Superior temporal gyrus (tissue), 1 donor: ENCODE results near the gene SLC35F2.
"Not testable (repeated sequence)": the region's sequence is repeated elsewhere in the genome, so short reads cannot be mapped to it uniquely, and the experiment has no call there.

Experiments
- DNase-seq: peaks from one replicate; pipeline ENCODE4 v3.0.0-alpha.2; 2016; ENCODE audit errors: extremely low spot score

The SLC35F2 gene, protein sequence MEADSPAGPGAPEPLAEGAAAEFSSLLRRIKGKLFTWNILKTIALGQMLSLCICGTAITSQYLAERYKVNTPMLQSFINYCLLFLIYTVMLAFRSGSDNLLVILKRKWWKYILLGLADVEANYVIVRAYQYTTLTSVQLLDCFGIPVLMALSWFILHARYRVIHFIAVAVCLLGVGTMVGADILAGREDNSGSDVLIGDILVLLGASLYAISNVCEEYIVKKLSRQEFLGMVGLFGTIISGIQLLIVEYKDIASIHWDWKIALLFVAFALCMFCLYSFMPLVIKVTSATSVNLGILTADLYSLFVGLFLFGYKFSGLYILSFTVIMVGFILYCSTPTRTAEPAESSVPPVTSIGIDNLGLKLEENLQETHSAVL

DNA sequence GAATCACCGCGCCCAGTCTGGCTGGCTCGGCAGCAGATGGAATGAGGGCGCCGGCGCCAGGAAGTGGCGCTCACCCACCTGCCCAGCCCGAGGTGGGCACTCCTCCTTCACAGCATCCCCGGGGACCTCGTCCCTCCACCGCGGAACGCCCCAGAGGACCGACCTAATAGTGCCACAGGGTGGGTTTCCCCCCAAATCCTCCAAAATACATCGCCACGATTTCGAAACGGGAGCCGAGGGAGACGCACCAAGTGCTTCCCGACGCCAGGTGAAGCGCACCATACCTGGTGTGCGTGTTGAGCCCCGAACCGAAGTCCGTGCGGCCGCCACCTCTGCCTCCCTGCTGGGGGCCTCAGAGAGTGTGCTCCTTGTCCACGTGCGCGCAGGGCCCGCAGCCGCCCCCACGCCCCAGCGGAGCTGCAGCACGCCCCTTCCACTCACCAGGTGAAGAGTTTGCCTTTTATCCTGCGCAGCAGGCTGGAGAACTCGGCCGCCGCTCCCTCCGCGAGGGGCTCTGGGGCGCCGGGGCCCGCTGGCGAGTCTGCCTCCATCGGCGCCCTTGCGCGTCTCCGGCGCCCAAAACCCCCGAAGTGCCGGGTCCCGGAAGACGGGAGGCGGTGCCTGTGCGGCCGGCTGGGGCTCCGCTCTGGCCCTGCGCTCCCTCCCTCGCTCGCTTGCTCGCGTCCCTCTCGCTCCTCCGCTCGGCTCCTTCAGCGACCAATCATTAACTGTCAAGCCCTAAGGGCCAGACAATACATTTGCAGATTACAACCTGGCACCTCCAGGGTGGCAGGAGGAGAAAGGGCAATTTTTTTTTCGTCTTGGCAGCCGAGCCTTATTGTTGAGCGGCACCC lies at the start of gene SLC35F2:
TSS of gene SLC35F2 (minus strand) at position 571 of the 854 bp plus-strand sequence. CDS start at position 551, 20 bp downstream.
- no peak for DNase-seq

DNA sequence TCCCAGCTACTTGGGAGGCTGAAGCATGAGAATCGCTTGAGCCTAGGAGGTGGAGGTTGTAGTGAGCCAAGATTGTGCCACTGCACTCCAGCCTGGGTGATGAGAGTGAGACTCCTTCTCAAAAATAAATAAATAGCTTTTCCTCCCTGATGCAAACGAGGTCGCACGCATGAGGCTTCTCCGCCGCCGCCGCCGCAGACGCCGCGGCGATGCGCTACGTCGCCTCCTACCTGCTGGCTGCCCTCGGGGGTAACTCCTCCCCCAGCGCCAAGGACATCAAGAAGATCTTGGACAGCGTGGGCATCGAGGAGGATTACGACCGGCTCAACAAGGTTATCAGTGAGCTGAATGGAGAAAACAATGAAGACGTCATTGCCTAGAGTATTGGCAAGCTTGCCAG lies 49.6 kb upstream of the SLC35F2 start:
- DNase-seq, result no peak

DNA sequence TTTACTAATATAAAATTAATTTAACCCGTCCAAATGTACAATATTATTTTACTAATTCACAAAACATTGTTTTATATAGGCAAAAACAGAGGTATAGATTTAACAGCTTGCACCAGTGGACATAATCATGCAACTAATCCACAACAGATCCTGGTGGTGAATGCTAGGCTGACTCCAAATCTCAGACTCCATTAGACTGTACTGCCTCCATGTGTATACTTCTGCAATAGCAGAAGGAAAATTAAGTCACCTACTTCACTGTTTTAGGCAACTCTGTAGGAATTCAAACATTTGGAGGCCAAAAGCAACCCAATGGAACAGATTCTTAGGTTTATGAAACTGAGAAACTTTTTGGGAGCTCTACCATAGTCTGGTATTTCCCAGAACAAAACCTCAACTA lies 39.7 kb upstream of the SLC35F2 start:
- DNase-seq, result no peak

DNA sequence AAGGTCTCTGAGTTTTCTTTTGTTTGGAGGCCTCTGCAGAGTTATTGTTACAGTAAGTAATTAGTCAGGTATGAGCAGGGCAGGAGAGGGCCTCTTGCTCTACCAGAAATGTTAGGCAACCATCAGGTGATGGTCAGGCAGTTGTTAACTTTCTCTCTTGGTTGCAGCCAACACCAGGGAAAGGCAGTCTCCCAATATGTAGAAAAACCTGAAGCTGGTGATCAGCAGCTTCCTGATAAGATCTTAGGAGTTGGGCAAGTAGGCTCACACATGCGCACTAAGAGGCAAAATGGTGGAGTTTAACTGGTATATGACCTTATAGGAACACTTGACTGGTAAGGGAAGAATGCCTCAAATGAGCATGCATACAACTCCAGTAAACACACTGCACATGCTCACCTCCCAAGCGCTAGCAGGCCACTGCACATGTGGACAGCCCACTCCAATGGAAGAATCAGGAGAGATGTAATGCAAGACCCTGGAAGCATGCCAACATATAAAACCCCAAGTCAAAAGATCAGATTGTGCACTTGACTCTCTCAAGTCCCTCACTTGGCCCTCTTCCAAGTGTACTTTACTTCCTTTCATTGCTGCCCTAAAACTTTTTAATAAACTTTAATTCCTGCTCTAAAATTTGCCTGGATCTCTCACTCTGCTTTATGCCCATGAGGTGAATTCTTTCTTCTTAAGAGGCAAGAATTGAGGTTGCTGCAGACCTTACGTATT lies 23.7 kb upstream of the SLC35F2 start:
- no peak for DNase-seq

DNA sequence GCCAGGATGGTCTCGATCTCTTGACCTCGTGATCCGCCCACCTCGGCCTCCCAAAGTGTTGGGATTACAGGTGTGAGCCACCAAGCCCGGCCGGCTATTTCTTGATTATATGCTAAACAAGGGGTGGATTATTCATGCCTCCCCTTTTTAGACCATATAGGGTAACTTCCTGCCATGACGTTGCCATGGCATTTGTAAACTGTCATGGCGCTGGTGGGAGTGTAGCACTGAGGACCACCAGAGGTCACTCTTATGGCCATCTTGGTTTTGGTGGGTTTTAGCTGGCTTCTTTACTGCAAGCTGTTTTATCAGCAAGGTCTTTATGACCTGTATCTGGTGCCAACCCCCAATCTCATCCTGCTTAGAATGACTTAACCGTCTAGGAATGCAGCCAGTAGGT lies 22.9 kb upstream of the SLC35F2 start:
- not testable (repeated sequence) for DNase-seq

DNA sequence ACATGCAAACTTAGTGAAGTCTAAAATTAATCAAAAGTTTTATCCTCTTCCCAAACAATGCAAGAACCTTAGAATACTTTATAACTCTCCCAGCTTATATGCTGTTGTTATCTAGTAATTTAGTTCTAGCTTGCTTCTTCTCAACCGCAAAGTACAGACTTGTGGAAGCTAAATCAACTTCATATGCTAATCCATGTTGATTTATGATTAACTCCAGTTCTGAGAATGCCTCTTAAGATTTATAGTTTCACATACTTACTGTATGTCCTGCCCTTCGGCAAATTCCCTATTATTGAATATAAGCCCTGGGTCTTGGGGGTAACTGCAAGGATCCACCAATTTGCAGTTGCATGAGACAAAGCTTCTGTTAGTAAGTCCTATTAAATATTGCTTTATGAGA lies 17.6 kb upstream of the SLC35F2 start:
- DNase-seq, result no peak

DNA sequence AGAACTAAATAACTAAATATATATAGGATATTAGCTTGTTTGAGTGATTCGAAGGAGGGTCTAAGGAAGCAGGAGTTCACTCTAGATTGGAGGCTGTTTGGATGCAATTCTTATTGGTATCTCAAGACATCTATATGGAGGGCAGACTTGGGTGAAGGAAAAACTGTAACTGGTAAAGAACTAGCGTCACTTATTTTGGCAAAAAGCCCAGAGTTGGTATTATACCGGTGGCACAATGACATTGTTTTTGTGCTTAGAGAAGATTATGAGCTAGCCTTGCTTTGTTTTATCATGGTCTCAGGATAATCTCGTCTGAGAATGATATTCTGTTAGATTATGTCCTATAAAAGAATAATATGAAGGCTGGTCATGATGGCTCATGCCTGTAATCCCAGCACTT lies 6.0 kb upstream of the SLC35F2 start:
- DNase-seq, result no peak

DNA sequence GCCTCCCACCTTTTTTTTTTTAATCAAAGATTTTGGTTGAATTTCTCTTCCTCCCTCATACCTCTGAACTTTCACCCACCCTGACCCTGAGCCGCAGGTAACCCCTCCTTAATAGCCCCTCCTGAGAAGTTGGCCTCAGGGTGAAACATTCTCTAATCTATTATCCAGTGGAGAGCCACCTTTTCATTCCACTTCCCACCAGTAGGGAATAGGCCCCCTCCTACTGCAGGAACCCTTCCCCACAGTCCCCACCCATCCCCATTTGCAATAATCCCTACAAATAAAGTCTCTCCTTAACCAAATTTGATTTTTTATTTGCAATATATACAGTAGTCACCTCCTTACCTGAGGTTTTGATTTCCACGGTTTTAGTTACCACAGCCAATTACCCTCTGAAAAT lies 2.1 kb upstream of the SLC35F2 start:
- DNase-seq, result no peak

DNA sequence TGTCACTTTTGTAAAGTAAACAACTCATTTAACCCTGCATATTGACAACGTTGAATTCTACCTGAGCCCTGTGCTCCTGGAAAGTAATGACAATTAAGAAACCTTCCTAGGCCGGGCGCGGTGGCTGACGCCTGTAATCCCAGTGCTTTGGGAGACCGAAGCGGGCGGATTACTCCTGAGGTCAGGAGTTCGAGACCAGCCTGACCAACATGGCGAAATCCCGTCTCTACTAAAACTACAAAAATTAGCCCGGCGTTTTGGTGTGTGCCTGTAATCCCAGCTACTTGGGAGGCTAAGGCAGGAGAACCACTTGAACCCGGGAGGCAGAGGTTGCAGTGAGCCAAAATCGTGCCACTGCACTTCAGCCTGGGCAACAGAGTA lies 1.6 kb upstream of the SLC35F2 start:
- not testable (repeated sequence) for DNase-seq

DNA sequence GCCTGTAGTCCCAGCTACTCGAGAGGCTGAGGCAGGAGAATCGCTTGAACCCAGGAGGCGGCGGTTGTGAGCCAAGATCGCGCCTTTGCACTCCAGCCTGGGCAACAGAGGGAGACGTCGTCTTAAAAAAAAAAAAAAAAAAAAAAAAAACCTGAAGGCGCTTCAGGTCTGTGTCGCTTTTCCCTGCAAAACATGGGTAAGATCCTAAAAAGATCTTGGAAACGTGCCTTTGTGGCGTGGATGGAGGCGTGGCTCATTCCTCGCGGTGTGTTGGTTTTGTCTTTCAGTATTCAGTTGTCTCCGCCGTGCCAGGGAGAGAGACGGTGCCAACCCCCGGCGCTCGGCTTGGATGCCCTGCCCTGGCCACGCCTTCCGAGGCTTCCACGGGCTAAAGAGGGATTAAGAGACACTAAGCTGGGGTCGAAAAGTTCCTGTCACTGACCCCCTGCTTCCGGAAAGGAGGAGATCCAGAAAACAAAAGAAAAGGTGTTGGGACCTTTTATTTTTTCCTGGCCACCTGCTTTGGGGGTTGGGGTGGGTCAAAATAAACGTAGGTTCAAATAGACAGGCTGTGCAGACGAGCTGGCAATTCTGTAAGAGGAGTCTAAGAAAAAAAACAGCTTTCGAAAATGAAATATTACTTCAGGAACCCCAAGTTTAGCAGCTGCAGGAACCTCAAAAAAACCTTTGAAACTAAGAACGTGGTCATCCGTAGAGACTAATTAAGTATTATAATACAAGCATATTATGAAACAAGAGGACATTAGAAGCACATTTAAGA lies 1.1 kb upstream of the SLC35F2 start:
- no peak for DNase-seq

DNA sequence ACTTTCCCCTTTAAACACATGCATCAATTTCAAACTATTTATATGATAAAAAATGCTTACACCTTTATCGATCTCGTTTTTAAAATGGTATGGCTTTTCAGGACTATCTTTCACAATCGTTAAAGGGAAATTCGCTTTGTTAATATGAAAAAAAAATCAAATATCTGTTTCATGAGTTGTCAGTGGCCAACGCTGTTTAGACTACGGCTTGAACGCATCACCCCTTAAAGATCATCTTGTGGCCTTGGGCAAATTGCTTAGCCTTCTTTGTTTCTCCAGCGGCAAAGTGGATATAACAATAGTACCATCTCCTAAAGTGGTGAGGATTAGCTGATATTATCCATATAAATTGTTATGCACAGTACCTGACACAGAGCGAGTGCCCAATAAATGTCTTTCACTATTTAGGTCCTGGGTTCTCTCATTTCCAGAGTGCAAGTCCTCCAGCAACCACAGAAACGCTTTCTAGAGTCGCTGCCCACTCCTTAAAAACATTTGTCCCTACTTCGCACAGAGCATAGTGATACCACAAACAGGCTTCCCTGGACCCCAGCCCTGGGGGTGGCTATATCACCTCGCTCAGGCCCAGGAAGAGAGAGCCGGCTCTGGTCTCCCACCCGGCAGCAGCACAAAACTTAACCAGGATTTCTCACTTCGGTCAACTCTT lies 904 bp downstream of the SLC35F2 start:
- no peak for DNase-seq

DNA sequence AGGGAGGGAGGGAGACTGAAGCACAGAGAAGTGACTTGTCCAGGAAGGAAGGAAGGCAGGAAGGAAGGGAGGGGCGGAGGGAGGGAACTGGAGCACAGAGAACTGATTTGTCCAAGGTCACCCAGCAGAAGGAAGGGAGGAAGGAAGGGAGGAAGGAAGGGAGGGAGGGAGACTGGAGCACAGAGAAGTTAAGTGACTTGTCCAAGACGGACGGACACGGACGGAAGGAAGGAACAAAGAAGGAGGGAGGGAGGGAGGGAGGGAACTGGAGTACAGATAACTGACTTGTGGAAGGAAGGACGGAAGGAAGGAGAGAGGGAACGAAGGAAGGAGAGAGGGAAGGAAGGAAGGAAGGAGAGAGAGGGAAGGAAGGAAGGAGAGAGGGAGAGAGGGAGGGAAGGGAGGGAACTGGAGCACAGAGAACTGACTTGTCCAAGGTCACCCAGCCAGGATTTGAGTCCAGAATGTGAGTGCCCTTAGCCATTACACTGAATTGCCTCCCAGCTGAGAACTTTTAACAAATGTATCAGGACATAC lies 1.5 kb downstream of the SLC35F2 start:
- no peak for DNase-seq

DNA sequence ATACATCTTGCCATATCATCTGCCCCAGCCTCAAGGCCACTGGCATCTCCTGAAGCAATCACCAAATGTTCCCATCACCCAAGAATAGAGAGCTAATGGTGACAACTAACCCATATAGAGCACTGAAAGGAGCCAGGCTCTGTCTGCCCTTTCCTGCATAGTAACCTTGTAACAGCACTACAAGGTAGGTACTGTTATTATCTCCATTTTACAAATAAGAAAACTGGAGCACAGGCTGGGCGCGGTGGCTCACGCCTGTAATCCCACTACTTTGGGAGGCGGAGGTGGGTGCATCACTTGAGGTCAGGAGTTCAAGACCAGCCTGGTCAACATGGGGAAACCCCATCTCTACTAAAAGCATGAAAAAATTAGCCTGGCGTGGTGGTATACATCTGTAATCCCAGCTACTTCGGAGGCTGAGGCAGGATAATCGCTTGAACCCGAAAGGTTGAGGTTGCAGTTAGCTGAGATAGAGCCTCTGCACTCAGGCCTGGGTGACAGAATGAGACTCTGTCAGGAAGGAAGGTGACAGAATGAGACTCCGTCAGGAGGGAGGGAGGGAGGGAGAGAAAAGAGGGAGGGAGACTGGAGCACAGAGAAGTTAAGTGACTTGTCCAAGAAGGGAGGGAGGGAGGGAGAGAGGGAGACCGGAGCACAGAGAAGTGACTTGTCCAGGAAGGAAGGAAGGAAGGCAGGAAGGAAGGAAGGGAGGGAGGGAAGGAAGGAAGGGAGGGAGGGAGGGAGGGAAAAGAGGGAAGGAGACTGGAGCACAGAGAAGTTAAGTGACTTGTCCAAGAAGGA lies 2.2 kb downstream of the SLC35F2 start:
- DNase-seq, result no peak

DNA sequence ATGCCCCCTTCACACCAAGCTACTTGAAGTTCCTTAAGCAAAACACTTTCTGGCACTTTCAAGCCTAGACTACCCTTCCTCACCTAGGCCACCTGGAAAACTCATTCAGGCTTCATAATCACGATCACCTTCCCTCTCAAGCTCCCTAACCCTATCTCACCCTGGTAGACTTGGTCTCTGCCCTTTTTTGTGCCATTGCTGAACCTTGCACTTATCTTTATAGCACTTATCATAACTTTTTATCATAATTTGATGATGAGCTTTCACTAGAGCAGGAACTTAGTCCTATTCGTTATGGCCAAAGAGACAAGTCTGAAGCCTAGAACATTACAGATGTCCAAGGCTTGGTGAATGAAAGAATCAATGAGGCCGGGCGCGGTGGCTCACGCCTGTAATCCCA lies 5.5 kb downstream of the SLC35F2 start:
- DNase-seq, result no peak

DNA sequence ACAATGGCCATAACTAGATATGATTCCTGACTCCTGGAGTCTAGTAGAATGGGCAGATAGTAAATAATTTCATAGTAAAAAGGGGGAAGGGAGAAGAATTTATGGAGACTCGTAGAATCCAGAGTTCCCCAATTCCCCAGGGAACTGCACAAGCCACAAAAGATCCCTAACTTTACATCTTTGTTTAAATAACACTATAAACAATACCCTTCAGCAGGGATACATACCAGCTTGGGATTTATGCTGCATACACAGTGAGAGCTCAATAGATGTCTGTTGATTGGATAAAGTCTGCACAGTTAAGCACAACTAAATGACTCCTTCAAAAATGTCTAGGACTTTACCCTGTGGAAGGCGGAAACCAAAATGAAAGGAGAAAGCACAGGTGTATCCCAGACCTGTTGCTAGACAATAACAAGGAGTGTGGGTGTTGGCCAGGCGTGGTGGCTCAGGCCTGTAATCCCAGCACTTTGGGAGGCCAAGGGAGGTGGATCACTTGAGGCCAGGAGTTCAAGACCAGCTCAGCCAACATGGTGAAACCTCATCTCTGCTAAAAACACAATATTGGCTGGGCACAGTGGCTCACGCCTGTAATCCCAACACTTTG lies 6.8 kb downstream of the SLC35F2 start:
- DNase-seq, result no peak

DNA sequence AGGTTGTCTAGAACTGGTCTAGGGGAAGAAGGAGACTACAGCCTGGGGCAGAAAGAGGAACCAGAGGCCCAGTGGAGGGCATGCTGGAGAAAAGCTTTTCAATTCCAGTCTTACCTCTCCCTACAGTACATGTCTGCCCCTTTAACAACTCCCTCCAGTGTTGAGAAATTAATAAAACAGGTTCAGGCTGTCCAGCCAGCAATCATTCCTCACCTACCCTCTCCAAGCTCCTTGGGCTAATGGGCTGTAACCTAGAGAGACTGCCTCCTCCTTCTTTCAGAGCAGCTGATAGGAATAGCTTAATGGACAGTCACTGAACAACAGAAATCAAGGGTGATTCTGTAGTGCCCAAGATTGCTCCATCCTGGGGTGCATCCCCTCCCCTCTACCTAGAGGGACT lies 8.8 kb downstream of the SLC35F2 start:
- DNase-seq, result no peak

DNA sequence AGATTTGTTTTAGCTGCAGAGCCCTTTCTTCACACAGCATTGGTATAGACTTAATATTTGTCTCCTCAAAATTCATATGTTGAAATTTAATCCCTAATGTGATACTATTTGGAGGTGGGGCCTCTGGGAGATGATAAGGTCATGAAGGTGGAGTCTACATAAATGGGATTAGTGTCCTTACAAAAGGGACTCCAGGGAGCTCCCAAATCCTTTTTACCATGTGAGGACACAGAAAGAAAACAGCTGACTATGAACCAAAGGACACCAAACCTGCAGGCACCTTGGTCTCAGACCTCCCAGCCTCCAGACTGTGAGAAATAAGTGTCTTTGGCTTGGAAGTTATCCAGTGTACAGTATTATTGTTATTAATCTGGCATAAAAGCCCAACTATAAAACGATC lies 10.2 kb downstream of the SLC35F2 start:
- DNase-seq, result no peak

DNA sequence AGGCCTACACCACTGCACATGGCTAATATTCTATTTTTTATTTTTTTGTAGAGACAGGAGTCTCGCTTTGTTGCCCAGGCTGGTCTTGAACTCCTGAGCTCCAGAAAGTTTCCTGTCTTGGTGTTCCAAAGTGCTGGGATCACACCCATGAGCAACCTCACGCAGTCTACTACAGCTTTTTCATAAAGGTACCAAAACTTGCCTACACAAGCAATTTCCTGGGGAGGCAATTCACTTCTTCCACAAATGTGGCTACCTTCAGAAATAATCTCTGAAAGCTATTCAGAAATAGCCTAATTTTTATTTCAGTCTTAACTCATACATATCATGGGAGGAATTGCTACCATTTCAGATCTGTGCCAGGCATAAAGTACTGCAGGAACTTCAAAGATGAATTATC lies 11.4 kb downstream of the SLC35F2 start:
- DNase-seq, result no peak

DNA sequence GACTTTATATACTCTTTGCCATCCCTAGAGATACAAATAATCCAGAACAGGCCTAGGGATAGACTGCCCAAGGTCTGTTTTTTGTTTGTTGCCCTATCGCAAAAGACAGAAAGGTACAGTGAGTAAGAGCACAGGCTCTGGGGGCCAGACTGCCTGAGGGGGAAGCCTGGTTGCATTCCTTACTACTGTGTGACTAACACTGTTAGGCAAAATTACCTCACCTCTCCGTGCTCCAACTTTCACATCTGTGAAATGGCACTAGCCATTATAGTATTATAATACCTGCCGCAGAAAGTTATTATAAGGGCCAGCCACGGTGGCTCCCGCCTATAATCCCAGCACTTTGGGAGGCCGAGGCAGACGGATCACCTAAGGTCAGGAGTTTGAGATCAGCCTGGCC lies 14.5 kb downstream of the SLC35F2 start:
- DNase-seq, result no peak
